ENCODE measurements around the gene CD86.
"Not testable (repeated sequence)": the region's sequence is repeated elsewhere in the genome, so short reads cannot be mapped to it uniquely, and the experiment has no call there.

Gene CD86

GRCh38 chr3:122055215-122055614, at the start of gene CD86:
CD86 (plus strand) TSS chr3:122055362; CDS start chr3:122055490, 128 bp downstream.
- no peak for DNase-seq (ENCODE audit: extremely low read depth in 1 of 2, low read depth in 1 of 2)

- no peak for DNase-seq (ENCODE audit: extremely low read depth in 1 of 2, low read depth in 1 of 2)
These were observed 48.9 kb upstream of the CD86 start for GRCh38 chr3:122006267-122006666.

GRCh38 chr3:122008166-122008565, 47.0 kb upstream of the CD86 start:
- DNase-seq (ENCODE audit: extremely low read depth in 1 of 2, low read depth in 1 of 2), result no peak

GRCh38 chr3:122010506-122010905, 44.7 kb upstream of the CD86 start:
- no peak for DNase-seq (ENCODE audit: extremely low read depth in 1 of 2, low read depth in 1 of 2)

GRCh38 chr3:122011396-122011795, 43.8 kb upstream of the CD86 start:
- DNase-seq (ENCODE audit: extremely low read depth in 1 of 2, low read depth in 1 of 2), result no peak

GRCh38 chr3:122012821-122013220, 42.3 kb upstream of the CD86 start:
- no peak for DNase-seq (ENCODE audit: extremely low read depth in 1 of 2, low read depth in 1 of 2)

- no peak for DNase-seq (ENCODE audit: extremely low read depth in 1 of 2, low read depth in 1 of 2)
These were observed 41.7 kb upstream of the CD86 start for GRCh38 chr3:122013448-122013925.

GRCh38 chr3:122014741-122015140, 40.4 kb upstream of the CD86 start:
- DNase-seq (ENCODE audit: extremely low read depth in 1 of 2, low read depth in 1 of 2), result no peak

GRCh38 chr3:122019493-122019892, 35.7 kb upstream of the CD86 start:
- no peak for DNase-seq (ENCODE audit: extremely low read depth in 1 of 2, low read depth in 1 of 2)

GRCh38 chr3:122021037-122021436, 34.1 kb upstream of the CD86 start:
- no peak for DNase-seq (ENCODE audit: extremely low read depth in 1 of 2, low read depth in 1 of 2)

GRCh38 chr3:122021811-122022401, 33.3 kb upstream of the CD86 start, which contains the start of gene ILDR1:
ILDR1 (minus strand) TSS chr3:122022247; CDS start chr3:122022077, 170 bp downstream.
- DNase-seq (ENCODE audit: extremely low read depth in 1 of 2, low read depth in 1 of 2), result no peak

GRCh38 chr3:122023335-122023910, 31.7 kb upstream of the CD86 start:
- DNase-seq (ENCODE audit: extremely low read depth in 1 of 2, low read depth in 1 of 2), result no peak

GRCh38 chr3:122024800-122025199, 30.4 kb upstream of the CD86 start:
- no peak for DNase-seq (ENCODE audit: extremely low read depth in 1 of 2, low read depth in 1 of 2)

GRCh38 chr3:122025296-122025695, 29.9 kb upstream of the CD86 start:
- DNase-seq (ENCODE audit: extremely low read depth in 1 of 2, low read depth in 1 of 2), result no peak

GRCh38 chr3:122030381-122031122, 24.6 kb upstream of the CD86 start:
- no peak for DNase-seq (ENCODE audit: extremely low read depth in 1 of 2, low read depth in 1 of 2)

- DNase-seq (ENCODE audit: extremely low read depth in 1 of 2, low read depth in 1 of 2), result no peak
These were observed 24.1 kb upstream of the CD86 start for GRCh38 chr3:122031123-122031468.

GRCh38 chr3:122032531-122032930, 22.6 kb upstream of the CD86 start:
- no peak for DNase-seq (ENCODE audit: extremely low read depth in 1 of 2, low read depth in 1 of 2)

- DNase-seq (ENCODE audit: extremely low read depth in 1 of 2, low read depth in 1 of 2), result no peak
These were observed 22.1 kb upstream of the CD86 start for GRCh38 chr3:122033023-122033422.

- DNase-seq (ENCODE audit: extremely low read depth in 1 of 2, low read depth in 1 of 2), result not testable (repeated sequence)
These were observed 7.9 kb upstream of the CD86 start for GRCh38 chr3:122047296-122047695.

GRCh38 chr3:122047773-122048172, 7.4 kb upstream of the CD86 start:
- not testable (repeated sequence) for DNase-seq (ENCODE audit: extremely low read depth in 1 of 2, low read depth in 1 of 2)

GRCh38 chr3:122052968-122053367, 2.2 kb upstream of the CD86 start:
- DNase-seq (ENCODE audit: extremely low read depth in 1 of 2, low read depth in 1 of 2), result no peak

GRCh38 chr3:122057671-122058070, 2.5 kb downstream of the CD86 start:
- no peak for DNase-seq (ENCODE audit: extremely low read depth in 1 of 2, low read depth in 1 of 2)

Data from activated CD8-positive, alpha-beta memory T cell treated with anti-CD3 and anti-CD28 coated beads for 1 hour (primary cell).